ENCODE measurements around the gene PDZK1IP1. TPM values are rescaled to one million over a fixed set of nuclear protein-coding genes. Genes with fewer than 3 reads are reported as not detected.

Gene PDZK1IP1
- total RNA-seq, 1 donor from 2014 or later = not detected

- Mint-ChIP-seq H3K27ac (peak overlapping the region; percentile 43), H3K4me3 (ENCODE audit: low read depth) (no peak overlapping the region), H3K36me3 (ENCODE audit: insufficient read depth) (no peaks in the 10 kb centered on the region), H3K27me3 (peaks cover 3% of the 10 kb centered on the region), H3K4me1 (ENCODE audit: low read depth) (peaks cover 13% of the 10 kb centered on the region), H3K9me3 (ENCODE audit: low read depth) (no peaks in the 10 kb centered on the region)
- no peak for DNase-seq (ENCODE audit: low spot score, unreplicated experiment)
- TF ChIP-seq CTCF (IDR thresholded peaks at IDR 0.05; ENCODE audit: unreplicated experiment) = no peak
Measured at GRCh38 chr1:47191940-47192457, 2.2 kb upstream of the PDZK1IP1 start.

GRCh38 chr1:47190857-47191256, 1.0 kb upstream of the PDZK1IP1 start:
- Mint-ChIP-seq H3K36me3 (ENCODE audit: insufficient read depth) (no peaks in the 10 kb centered on the region), H3K9me3 (ENCODE audit: low read depth) (no peaks in the 10 kb centered on the region), H3K27me3 (peaks cover 3% of the 10 kb centered on the region), H3K27ac (no peak overlapping the region), H3K4me1 (ENCODE audit: low read depth) (peaks cover 13% of the 10 kb centered on the region), H3K4me3 (ENCODE audit: low read depth) (no peak overlapping the region)
- TF ChIP-seq CTCF (IDR thresholded peaks at IDR 0.05; ENCODE audit: unreplicated experiment) = no peak
- DNase-seq (ENCODE audit: low spot score, unreplicated experiment) = peak; percentile 7

GRCh38 chr1:47190509-47190855, 646 bp upstream of the PDZK1IP1 start:
- TF ChIP-seq CTCF (IDR thresholded peaks at IDR 0.05; ENCODE audit: unreplicated experiment) = no peak
- H3K27me3 Mint-ChIP-seq = peaks cover 6% of the 10 kb centered on the region
- no peaks in the 10 kb centered on the region for H3K36me3 Mint-ChIP-seq (ENCODE audit: insufficient read depth)
- peak; percentile 6 for DNase-seq (ENCODE audit: low spot score, unreplicated experiment)
- H3K27ac Mint-ChIP-seq = no peak overlapping the region
- no peaks in the 10 kb centered on the region for H3K9me3 Mint-ChIP-seq (ENCODE audit: low read depth)
- no peak overlapping the region for H3K4me3 Mint-ChIP-seq (ENCODE audit: low read depth)
- peaks cover 13% of the 10 kb centered on the region for H3K4me1 Mint-ChIP-seq (ENCODE audit: low read depth)

GRCh38 chr1:47188791-47189785, 748 bp downstream of the PDZK1IP1 start:
- H3K27ac Mint-ChIP-seq = no peak overlapping the region
- no peaks in the 10 kb centered on the region for H3K36me3 Mint-ChIP-seq (ENCODE audit: insufficient read depth)
- no peak for TF ChIP-seq CTCF (IDR thresholded peaks at IDR 0.05; ENCODE audit: unreplicated experiment)
- H3K27me3 Mint-ChIP-seq = peaks cover 7% of the 10 kb centered on the region
- no peak overlapping the region for H3K4me3 Mint-ChIP-seq (ENCODE audit: low read depth)
- H3K4me1 Mint-ChIP-seq (ENCODE audit: low read depth) = peaks cover 13% of the 10 kb centered on the region
- DNase-seq (ENCODE audit: low spot score, unreplicated experiment) = peak; percentile 5
- H3K9me3 Mint-ChIP-seq (ENCODE audit: low read depth) = no peaks in the 10 kb centered on the region

GRCh38 chr1:47187926-47188250, 1.9 kb downstream of the PDZK1IP1 start:
- H3K4me3 Mint-ChIP-seq (ENCODE audit: low read depth) = no peak overlapping the region
- no peak overlapping the region for H3K27ac Mint-ChIP-seq
- H3K9me3 Mint-ChIP-seq (ENCODE audit: low read depth) = no peaks in the 10 kb centered on the region
- no peak for TF ChIP-seq CTCF (IDR thresholded peaks at IDR 0.05; ENCODE audit: unreplicated experiment)
- peak; percentile 2 for DNase-seq (ENCODE audit: low spot score, unreplicated experiment)
- peaks cover 8% of the 10 kb centered on the region for H3K27me3 Mint-ChIP-seq
- no peaks in the 10 kb centered on the region for H3K36me3 Mint-ChIP-seq (ENCODE audit: insufficient read depth)
- H3K4me1 Mint-ChIP-seq (ENCODE audit: low read depth) = peaks cover 13% of the 10 kb centered on the region
